ENCODE results near the gene LRIG2. TPM values are rescaled to one million over a fixed set of nuclear protein-coding genes. Genes with fewer than 3 reads are reported as not detected.

LRIG2 gene
- total and polyA plus RNA-seq, 2 donors (not counting 3 experiments of a cell fraction or from before 2014, with no cell fraction given) = 8.4 to 20.1 TPM

DNA sequence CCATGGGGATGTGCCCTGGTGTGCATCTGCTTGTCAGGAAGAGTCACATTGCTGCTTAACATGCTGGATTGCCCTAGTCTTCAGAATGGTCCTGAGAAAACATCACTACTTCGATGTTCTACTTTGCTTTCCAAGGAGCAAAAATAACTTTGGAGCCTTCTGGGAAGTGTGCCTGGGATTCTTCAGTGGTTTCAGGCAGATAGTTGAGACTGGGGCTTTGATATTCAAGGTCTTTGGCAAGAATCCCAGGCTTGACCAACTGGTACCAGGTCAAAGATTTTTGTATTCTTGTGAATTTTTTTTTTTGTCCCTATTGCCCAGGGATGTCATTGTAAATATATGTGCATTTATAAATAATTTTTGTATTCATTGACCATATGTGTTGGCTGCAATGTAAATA lies 51.4 kb downstream of the LRIG2 start:
- dilution Hi-C loops (cut with MboI; ENCODE audit: extremely low pct_ligation_motif_present, low sequenced_read_pairs) = no loop called here
- intact Hi-C loops (cut with micrococcal nuclease) = no loop called here
- Histone ChIP-seq H3K4me3 (replicated peaks in 1 of 3; ENCODE audit: insufficient read depth in 1 of 3, low read depth in 1 of 3, low read length in 3 of 3) (no peak overlapping the region), H4K20me1 (replicated peaks; ENCODE audit: control insufficient read depth, extremely low read depth, insufficient read depth, low read length) (no peaks in the 10 kb centered on the region), H3K79me2 (ENCODE audit: control insufficient read depth, insufficient read depth, low read length) (no peaks in the 10 kb centered on the region), H3K9ac (replicated peaks; ENCODE audit: extremely low read depth, insufficient read depth, low read length) (no peak overlapping the region), H3K4me1 (ENCODE audit: control insufficient read depth, extremely low read depth, insufficient read depth, low read length) (peaks cover 7% of the 10 kb centered on the region), H3K27me3 (ENCODE audit: control insufficient read depth in 2 of 2, insufficient read depth in 2 of 2, low read length in 2 of 2) (no peaks in the 10 kb centered on the region), H3K36me3 (ENCODE audit: control insufficient read depth in 2 of 2, extremely low read depth in 1 of 2, insufficient read depth in 2 of 2, low read length in 2 of 2) (peaks cover 12 to 23% of the 10 kb centered on the region in 2 experiments), H3K9me3 (replicated peaks; ENCODE audit: control insufficient read depth, insufficient read depth, low read length) (no peaks in the 10 kb centered on the region), H3K27ac (ENCODE audit: insufficient read depth, low read depth, low read length) (no peak overlapping the region), H3K4me2 (ENCODE audit: insufficient read depth, low read length) (no peak overlapping the region), H3K9me1 (replicated peaks; ENCODE audit: control insufficient read depth, extremely low read depth, insufficient read depth, low read length) (no peaks in the 10 kb centered on the region), H2AFZ (ENCODE audit: low read depth, low read length) (no peak overlapping the region)
- TF ChIP-seq FOS (IDR thresholded peaks at IDR 0.05; ENCODE audit: borderline replicate concordance, insufficient read depth, low read length) (no peak), GATA2 (IDR thresholded peaks at IDR 0.05; ENCODE audit: insufficient read depth, insufficient read length, low read depth, low read length) (no peak), JUN (IDR thresholded peaks at IDR 0.05; ENCODE audit: borderline replicate concordance, insufficient read depth, insufficient read length, low read depth) (no peak), EZH2 (IDR thresholded peaks at IDR 0.05; ENCODE audit: borderline replicate concordance, low read depth, low read length, severe bottlenecking) (no peak), MYC (IDR thresholded peaks at IDR 0.05; ENCODE audit: low read depth, low read length) (no peak), POLR2AphosphoS5 (IDR thresholded peaks at IDR 0.05; ENCODE audit: insufficient read depth, low read depth, low read length) (no peak)
- TF ChIP-seq, protein P1, sequence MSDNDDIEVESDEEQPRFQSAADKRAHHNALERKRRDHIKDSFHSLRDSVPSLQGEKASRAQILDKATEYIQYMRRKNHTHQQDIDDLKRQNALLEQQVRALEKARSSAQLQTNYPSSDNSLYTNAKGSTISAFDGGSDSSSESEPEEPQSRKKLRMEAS (IDR thresholded peaks at IDR 0.05; ENCODE audit: insufficient read depth, insufficient read length) = no peak
- TF ChIP-seq, protein P2, sequence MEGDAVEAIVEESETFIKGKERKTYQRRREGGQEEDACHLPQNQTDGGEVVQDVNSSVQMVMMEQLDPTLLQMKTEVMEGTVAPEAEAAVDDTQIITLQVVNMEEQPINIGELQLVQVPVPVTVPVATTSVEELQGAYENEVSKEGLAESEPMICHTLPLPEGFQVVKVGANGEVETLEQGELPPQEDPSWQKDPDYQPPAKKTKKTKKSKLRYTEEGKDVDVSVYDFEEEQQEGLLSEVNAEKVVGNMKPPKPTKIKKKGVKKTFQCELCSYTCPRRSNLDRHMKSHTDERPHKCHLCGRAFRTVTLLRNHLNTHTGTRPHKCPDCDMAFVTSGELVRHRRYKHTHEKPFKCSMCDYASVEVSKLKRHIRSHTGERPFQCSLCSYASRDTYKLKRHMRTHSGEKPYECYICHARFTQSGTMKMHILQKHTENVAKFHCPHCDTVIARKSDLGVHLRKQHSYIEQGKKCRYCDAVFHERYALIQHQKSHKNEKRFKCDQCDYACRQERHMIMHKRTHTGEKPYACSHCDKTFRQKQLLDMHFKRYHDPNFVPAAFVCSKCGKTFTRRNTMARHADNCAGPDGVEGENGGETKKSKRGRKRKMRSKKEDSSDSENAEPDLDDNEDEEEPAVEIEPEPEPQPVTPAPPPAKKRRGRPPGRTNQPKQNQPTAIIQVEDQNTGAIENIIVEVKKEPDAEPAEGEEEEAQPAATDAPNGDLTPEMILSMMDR (IDR thresholded peaks at IDR 0.05; ENCODE audit: extremely low read depth in 1 of 2, insufficient read depth in 1 of 2, low read depth in 1 of 2, low read length in 2 of 2) = no peak
- ChIA-PET POLR2A (no interaction called here), CTCF (no interaction called here)
- FAIRE-seq (no peak), DNase-seq (ENCODE audit: low read depth, low spot score) (no peak)
- BruUV-seq (replicated peaks) = no TSS peak
